Esophagus mucosa (tissue), 1 donor: ENCODE data around the gene TXNRD1. TPM values are rescaled to one million over a fixed set of nuclear protein-coding genes. Genes with fewer than 3 reads are reported as not detected.

Experiments used
- ATAC-seq: fragments of 200-7000 bp; cut with Tn5 transposase; one replicate; pipeline ENCODE4 v1.9.1; 2020
- total RNA-seq: library from RNA; stranded (reverse); gene quantifications from one replicate; pipeline ENCODE4 v1.2.4, GENCODE V29; 2023
- donor health status: DM: yes; HTN: yes; CAD: no.

The TXNRD1 gene
- total RNA-seq, 1 donor from 2014 or later: 8.7 TPM

- no peak for ATAC-seq
Measured at GRCh38 chr12:104351057-104351983, 135.7 kb downstream of the TXNRD1 start.

- no peak for ATAC-seq
Measured at GRCh38 chr12:104352106-104352713, 136.6 kb downstream of the TXNRD1 start.

GRCh38 chr12:104353012-104353981 lies 137.7 kb downstream of the TXNRD1 start:
- no peak for ATAC-seq

- no peak for ATAC-seq
Measured at GRCh38 chr12:104354167-104354867, 138.7 kb downstream of the TXNRD1 start.

- no peak for ATAC-seq
Measured at GRCh38 chr12:104354868-104355570, 139.4 kb downstream of the TXNRD1 start.

GRCh38 chr12:104355630-104356029 lies 140.1 kb downstream of the TXNRD1 start:
- no peak for ATAC-seq

- no peak for ATAC-seq
Measured at GRCh38 chr12:104356231-104357115, 140.9 kb downstream of the TXNRD1 start.

GRCh38 chr12:104357421-104357952 lies 141.9 kb downstream of the TXNRD1 start:
- ATAC-seq: peak; percentile 40

- peak; percentile 85 for ATAC-seq
Measured at GRCh38 chr12:104358353-104359003, 142.9 kb downstream of the TXNRD1 start.

- ATAC-seq: no peak
Measured at GRCh38 chr12:104359216-104359615, 143.6 kb downstream of the TXNRD1 start.

- no peak for ATAC-seq
Measured at GRCh38 chr12:104360157-104360556, 144.6 kb downstream of the TXNRD1 start.

- ATAC-seq: no peak
Measured at GRCh38 chr12:104360983-104361707, 145.6 kb downstream of the TXNRD1 start.

GRCh38 chr12:104365921-104366410 lies 150.4 kb downstream of the TXNRD1 start:
- no peak for ATAC-seq

GRCh38 chr12:104369708-104370107 lies 154.1 kb downstream of the TXNRD1 start:
- ATAC-seq: no peak

GRCh38 chr12:104371043-104371870 lies 155.7 kb downstream of the TXNRD1 start:
- ATAC-seq: peak; percentile 48

GRCh38 chr12:104372061-104372720 lies 156.6 kb downstream of the TXNRD1 start:
- ATAC-seq: peak; percentile 26

GRCh38 chr12:104372721-104373335 lies 157.2 kb downstream of the TXNRD1 start:
- no peak for ATAC-seq
